ENCODE measurements around the gene ZNF107.

DNA sequence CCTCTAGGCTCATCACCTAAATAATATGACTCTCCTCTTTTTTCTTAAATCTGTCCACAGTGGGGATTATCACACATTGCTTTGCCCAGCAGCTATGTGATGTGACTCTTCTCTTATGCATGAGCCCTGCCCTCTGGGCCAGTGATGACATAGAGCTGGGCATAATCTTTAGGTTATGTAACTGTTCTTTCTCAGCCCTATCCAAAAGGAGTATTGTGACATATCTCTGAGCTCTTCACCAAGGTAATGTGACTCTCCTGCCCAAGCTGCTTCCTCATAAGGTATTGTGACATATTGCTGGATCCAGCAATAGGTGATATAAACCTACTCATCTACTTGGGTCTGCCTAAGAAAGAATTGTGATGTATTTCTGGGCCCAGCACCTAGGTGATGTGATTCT lies 37.7 kb upstream of the ZNF107 start:
- no peak for TF ChIP-seq EZH2phosphoT487 (IDR thresholded peaks at IDR 0.05; ENCODE audit: borderline replicate concordance, low read depth, low read length)
- TF ChIP-seq, protein P1, sequence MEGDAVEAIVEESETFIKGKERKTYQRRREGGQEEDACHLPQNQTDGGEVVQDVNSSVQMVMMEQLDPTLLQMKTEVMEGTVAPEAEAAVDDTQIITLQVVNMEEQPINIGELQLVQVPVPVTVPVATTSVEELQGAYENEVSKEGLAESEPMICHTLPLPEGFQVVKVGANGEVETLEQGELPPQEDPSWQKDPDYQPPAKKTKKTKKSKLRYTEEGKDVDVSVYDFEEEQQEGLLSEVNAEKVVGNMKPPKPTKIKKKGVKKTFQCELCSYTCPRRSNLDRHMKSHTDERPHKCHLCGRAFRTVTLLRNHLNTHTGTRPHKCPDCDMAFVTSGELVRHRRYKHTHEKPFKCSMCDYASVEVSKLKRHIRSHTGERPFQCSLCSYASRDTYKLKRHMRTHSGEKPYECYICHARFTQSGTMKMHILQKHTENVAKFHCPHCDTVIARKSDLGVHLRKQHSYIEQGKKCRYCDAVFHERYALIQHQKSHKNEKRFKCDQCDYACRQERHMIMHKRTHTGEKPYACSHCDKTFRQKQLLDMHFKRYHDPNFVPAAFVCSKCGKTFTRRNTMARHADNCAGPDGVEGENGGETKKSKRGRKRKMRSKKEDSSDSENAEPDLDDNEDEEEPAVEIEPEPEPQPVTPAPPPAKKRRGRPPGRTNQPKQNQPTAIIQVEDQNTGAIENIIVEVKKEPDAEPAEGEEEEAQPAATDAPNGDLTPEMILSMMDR (conservative IDR thresholded peaks at IDR 0.05; ENCODE audit: low read length): no peak

Measured in OCI-LY7 (cell line).